AG10803 (cell line): ENCODE data around the gene DCTN3.

Source experiments
- DNase-seq: peaks from one replicate; pipeline ENCODE4 v3.0.0; 2010; ENCODE audit warnings: low read depth
- H3K4me3 ChIP-seq: 2 replicates; pipeline ENCODE4 v1.5.1; 2011; ENCODE audit warnings: mild to moderate bottlenecking, low read length, control low read depth
- TF ChIP-seq, protein P1 (sequence below): conservative IDR thresholded peaks from 2 replicates; pipeline ENCODE4 v1.5.1; 2011; ENCODE audit warnings: mild to moderate bottlenecking, low read length, control low read depth, inconsistent platforms

Gene DCTN3

GRCh38 chr9:34612788-34613390 is 7.4 kb downstream of the DCTN3 start:
- peak; percentile 67 for DNase-seq
- TF ChIP-seq, protein P1, sequence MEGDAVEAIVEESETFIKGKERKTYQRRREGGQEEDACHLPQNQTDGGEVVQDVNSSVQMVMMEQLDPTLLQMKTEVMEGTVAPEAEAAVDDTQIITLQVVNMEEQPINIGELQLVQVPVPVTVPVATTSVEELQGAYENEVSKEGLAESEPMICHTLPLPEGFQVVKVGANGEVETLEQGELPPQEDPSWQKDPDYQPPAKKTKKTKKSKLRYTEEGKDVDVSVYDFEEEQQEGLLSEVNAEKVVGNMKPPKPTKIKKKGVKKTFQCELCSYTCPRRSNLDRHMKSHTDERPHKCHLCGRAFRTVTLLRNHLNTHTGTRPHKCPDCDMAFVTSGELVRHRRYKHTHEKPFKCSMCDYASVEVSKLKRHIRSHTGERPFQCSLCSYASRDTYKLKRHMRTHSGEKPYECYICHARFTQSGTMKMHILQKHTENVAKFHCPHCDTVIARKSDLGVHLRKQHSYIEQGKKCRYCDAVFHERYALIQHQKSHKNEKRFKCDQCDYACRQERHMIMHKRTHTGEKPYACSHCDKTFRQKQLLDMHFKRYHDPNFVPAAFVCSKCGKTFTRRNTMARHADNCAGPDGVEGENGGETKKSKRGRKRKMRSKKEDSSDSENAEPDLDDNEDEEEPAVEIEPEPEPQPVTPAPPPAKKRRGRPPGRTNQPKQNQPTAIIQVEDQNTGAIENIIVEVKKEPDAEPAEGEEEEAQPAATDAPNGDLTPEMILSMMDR, result peak; percentile 87
- H3K4me3 ChIP-seq, result peak overlapping the region; percentile 67

- peak within 1 kb of the TSS; percentile 84 for H3K4me3 ChIP-seq
- DNase-seq, result peak; percentile 81
- TF ChIP-seq, protein P1, result no peak
These were observed 8.2 kb downstream of the DCTN3 start, which contains the start of gene RPP25L for GRCh38 chr9:34611811-34612787. Gene RPP25L (minus strand): TSS chr9:34612097. CDS start chr9:34611296, 801 bp downstream.

DNA sequence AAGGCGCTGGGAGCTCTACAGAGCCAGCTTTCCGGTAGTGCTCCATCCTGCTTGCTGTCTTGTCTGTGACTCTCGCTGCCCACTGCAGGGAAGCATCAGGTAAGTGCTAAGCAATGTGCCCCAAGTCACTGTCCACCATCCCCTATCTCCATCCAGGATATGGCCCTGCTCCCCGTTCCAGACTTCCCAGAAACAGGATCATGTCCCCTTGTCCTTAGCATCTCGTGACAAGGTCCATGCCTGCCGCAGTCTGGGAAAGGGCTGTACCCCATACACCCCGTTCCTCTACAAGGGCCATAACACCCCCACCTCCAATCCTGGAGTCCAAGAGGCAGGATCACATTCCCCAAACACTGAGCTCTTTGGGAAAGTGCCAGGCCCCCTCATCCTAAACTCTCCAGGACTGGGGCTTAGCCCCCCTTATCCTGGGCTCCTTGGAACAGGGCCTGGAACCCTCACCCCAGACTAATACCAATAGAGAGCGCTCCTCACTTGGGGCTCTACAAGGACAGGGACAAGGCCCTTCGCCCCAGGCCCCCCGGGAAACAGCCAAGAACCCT is 9.0 kb downstream of the DCTN3 start:
- TF ChIP-seq, protein P1, result no peak
- H3K4me3 ChIP-seq, result peak overlapping the region; percentile 84
- no peak for DNase-seq

DNA sequence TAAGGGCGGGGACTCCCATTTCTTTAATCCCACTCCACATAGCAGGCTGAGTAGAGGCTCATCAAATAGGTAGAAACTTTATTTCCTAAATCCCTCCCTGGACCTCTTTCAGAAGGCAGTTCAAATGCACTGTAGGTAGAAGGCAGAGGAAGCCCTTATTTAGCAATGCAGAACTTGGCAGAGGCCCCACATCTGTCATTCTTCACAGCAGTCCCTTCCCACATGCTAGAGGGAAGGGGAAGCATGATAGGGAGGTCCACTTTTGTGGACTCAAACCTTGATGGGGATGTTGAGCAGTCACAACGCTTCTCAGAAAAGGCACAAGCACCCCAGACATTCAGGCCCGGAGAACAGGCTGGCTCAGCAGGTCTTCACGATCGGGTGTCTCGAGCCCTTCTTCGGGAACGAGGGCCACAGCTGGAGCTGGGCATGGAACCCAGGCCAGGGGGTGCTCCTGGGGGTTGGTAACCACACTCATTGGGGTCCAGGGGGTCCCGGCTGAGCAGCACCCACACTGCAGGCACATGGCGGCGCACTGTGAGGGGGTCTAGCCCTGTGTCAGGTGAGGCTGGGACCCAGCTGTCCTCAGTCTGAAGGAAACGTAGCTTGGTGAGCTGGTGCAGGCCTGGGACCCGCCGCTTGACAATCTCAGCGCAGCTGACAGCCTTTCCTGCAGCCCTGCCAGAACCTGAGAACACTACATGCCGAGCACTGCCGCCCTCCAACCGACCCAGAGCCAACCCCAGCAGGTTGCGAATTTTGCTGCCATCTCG is 9.7 kb downstream of the DCTN3 start:
- no peak for DNase-seq
- TF ChIP-seq, protein P1, result no peak
- H3K4me3 ChIP-seq, result peak overlapping the region; percentile 84

DNA sequence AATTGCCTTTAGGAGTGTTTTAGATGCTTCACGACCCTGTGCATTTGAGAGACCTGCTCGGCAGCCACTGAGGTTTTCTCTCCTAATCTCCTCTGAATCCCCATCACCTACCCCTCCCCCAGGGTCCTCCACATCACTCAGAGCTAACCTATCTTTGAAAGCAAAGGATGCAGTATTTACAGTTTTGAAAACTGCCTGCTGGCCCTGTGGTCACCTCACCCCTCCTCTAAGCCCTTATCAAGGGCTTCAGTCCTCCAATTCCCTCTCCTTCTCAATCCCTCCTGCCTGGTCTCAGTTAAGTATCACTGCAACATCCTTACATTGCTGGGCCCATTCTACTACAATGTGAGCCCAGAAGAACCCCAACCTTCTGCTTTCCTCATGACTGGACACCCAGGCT is 13.0 kb downstream of the DCTN3 start:
- TF ChIP-seq, protein P1, result no peak
- no peak overlapping the region for H3K4me3 ChIP-seq
- no peak for DNase-seq

GRCh38 chr9:34606905-34607304 is 13.4 kb downstream of the DCTN3 start:
- H3K4me3 ChIP-seq, result no peak overlapping the region
- no peak for DNase-seq
- TF ChIP-seq, protein P1, result no peak
